ENCODE results near the gene PPP2R5A.

DNA sequence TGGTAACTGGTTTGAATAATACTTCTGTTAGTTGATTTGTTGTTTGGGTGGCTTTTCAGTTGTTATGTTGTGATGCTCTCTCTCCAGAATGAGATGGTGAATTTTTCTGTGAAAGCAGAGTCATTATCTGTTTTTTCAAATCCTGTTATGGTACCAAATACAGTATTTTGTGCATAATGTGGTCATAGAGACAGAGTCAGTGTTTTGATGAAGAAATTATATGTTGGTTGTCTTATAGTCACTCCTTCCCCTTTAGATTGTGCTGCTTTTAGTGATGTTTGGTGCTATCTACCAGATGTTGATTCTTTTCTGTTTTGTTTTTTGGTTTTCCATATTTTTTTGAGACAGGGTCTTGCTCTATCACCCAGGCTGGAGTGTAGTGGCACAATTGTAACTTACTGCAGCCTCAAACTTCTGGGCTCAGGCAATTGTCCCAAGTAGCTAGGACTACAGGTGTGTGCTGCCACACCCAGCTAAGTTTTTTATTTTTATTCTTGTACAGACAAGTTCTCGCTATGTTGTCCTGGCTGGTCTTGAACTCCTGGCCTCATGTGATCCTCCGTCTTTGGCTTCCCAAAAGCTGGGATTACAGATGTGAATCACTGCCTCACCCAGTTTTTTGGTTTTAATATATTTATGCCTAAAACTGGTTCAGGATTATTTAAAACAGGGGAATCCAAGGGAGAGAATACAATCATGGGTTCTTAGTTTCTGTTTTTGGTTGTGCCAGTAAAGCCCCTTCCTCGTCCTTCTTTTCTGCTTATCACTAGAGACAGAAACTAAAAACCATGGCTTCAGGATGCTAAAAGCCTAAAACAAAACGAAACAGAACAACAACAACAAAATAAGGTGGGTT is 7.3 kb downstream of the PPP2R5A start:
- TF ChIP-seq, protein P1, sequence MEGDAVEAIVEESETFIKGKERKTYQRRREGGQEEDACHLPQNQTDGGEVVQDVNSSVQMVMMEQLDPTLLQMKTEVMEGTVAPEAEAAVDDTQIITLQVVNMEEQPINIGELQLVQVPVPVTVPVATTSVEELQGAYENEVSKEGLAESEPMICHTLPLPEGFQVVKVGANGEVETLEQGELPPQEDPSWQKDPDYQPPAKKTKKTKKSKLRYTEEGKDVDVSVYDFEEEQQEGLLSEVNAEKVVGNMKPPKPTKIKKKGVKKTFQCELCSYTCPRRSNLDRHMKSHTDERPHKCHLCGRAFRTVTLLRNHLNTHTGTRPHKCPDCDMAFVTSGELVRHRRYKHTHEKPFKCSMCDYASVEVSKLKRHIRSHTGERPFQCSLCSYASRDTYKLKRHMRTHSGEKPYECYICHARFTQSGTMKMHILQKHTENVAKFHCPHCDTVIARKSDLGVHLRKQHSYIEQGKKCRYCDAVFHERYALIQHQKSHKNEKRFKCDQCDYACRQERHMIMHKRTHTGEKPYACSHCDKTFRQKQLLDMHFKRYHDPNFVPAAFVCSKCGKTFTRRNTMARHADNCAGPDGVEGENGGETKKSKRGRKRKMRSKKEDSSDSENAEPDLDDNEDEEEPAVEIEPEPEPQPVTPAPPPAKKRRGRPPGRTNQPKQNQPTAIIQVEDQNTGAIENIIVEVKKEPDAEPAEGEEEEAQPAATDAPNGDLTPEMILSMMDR (IDR thresholded peaks at IDR 0.05; ENCODE audit: low read length), result no peak
- TF ChIP-seq EZH2 (IDR thresholded peaks at IDR 0.05; ENCODE audit: borderline replicate concordance, low read length), result no peak
